ENCODE measurements around the gene UGCG.
"Not testable (repeated sequence)": the region's sequence is repeated elsewhere in the genome, so short reads cannot be mapped to it uniquely, and the experiment has no call there.

UGCG gene

GRCh38 chr9:111891910-111892499 is 4.6 kb upstream of the UGCG start:
- DNase-seq, result no peak

- no peak for DNase-seq
These were observed 457 bp downstream of the UGCG start for GRCh38 chr9:111896942-111897600.

GRCh38 chr9:111897601-111898137 is 1.1 kb downstream of the UGCG start:
- no peak for DNase-seq

DNA sequence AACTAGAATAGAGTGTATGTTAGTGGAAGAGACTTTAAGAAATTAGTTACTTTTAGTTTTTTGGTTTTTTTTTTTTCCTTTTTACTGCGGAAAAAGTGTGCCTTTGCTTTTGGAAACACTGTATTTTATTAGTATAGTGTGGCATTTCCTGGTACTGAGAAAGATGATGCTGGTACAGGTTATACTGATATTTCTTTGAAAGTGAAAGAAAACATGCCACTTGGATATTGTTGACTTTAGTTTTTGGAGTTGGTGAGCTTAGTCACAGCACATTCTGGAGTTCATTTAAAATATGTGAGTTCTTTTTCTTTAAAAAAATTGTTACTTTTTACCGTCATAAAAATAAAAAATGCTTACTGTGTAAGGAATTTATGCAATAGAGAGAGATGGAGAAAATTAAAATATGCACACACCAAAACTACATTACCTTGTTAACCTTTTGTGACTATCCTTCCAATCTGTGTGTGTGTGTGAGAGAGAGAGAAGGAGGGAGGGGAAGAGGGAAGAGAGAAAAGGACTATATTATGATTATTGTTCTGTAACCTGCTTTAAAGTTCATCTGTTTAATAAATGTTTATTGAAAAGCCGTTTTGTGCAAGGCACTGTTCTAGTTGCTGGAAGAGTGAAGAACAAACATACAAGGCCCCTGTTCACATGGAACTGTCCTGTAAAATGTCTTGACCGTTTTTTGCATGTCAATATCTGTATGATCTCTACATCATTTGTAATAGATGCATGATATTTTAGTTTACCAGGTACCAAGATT is 1.9 kb downstream of the UGCG start:
- DNase-seq, result no peak

DNA sequence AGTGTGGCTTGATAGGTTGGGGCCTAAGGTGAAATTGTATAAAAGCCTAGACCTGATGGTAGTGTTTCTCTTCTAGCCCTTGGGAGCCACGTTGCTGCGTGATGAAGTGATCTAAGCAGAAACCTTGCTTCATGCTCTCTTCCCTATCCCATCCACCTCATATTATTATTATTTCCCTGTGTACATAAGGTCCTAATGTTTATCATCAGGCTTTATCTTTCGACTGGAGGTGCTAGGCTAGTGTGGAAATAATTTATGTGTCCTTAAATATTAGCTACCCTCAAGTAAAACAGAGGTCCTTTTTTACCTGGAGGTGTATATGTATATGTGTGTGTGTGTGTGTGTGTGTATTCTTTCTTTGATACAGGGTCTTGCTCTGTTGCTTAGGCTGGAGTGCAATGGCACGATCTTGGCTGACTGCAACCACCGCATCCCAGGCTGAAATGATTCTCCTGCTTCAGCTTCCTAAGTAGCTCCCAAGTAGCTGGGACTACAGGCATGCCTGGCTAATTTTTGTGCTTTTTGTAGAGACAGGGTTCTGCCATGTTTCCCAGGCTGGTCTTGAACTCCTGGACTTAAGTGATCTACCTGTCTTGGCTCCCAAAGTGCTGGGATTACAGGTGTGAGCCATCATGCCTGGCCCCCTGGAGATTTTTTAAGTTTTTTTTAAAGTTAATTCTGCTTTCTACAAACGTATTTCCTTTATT is 3.7 kb downstream of the UGCG start:
- DNase-seq, result no peak

GRCh38 chr9:111900858-111901612 is 4.4 kb downstream of the UGCG start:
- no peak for DNase-seq

- no peak for DNase-seq
These were observed 6.0 kb downstream of the UGCG start for GRCh38 chr9:111902391-111903139.

- not testable (repeated sequence) for DNase-seq
These were observed 6.9 kb downstream of the UGCG start for GRCh38 chr9:111903535-111903934.

DNA sequence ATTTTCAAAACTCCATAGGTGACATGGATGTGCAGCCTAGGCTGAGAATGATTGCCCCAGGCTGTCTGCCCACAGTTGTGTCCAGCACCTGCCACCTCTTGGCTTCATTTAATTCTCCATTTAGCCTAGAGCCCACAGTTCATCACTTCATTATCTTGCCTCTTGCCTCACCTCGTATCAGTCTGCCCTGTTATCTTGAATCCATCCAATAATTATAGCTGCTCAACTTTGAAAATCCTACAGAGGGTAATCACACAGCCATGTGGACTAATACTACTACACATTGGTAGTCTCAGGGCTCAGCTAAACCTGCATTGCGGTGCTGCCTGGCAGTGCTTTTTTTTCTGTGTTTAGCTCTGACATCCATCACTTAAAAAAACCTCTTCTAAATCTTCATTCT is 7.4 kb downstream of the UGCG start:
- no peak for DNase-seq

DNA sequence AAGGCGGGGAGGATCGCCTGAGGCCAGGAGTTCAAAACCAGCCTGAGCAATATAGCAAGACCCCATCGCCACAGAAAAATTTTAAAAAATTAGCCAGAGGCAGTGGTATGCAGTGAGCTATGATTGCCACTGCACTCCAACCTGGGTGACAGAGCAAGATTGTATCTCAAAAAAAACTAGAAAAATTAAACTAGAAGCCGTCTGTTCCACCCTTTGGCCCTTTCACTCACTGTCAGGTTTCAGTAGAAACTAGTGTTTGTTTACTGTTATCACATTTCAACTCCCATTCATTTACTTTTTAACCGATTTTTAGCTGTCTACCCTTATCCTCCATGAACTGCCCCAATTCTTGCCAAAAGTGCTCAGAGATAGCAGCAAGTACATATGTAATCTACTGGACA is 8.3 kb downstream of the UGCG start:
- no peak for DNase-seq

GRCh38 chr9:111907147-111907546 is 10.5 kb downstream of the UGCG start:
- no peak for DNase-seq

DNA sequence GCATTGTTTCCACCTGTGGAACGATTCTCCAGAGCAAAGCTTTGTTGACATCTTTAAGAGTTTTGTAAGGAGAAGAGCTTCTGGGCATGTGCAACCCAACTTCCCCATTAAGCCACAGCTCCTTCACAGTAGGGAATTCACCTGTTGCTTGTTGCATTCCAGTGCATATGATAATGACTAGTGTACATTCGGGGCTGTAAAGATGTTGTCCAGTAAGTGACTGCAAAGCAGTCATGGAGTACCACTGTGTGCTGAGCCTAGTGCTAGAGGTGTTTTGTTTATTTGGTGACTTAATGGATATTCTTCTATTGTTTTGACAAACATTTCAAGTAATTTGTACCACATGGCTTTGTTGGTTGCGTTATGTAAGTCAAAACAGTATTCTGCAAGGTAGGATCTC is 12.8 kb downstream of the UGCG start:
- DNase-seq, result no peak

GRCh38 chr9:111910428-111910827 is 13.8 kb downstream of the UGCG start:
- DNase-seq, result no peak

DNA sequence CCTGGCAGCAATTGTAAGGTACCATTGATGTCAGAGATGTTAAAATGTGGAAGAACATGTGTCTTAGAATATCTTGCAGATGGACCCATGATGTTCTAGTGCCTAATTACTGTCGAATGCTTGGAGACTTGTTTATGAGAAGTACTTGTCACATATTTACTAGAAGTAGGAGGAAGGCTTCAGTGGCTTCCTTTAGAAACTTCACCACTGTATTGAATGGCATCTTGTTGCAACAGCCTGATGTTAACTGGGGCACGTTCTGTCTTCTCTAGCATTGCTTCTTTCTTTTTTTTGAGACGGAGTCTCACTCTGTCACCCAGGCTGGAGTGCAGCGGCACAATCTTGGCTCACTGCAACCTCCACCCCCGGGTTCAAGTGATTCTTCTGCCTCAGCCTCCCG is 16.5 kb downstream of the UGCG start:
- DNase-seq, result no peak

- DNase-seq, result peak in 1 of 2 experiments; percentile 7
These were observed 18.3 kb downstream of the UGCG start for GRCh38 chr9:111914749-111915424.

DNA sequence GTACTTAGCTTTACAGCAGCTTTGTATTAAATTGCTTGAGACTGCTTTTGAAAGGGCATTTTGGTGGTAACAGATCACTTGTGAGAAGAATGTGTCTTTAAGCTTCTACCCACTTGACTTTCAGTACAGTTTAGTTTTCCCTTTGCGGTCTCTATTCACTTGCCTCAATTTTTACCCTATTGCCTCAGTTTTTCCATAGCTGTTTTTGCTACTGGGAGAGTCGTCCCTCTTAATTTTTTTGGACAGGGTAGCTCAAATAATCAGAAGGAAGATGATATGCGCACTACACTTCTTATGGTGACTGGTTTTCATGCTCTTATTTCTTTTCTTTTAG is 18.8 kb downstream of the UGCG start:
- no peak for DNase-seq

DNA sequence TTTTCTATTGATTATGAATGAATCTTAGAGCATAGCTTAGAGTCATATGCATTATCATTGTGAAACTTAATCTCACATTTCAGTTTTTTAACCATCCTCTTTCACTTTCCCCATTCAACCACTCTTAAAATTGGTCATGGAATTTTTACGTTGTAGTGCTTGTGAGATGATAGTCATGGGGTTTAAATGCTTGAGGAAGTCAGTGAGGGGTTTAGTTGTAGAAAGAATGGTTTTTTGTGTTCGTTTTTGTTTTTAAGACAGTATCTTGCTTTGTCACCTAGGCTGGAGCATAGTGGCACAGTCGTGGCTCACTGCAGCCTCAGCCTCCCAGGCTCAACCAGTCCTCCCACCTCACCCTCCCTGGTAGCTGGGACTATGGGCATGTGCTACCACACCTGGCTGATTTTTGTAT is 19.6 kb downstream of the UGCG start:
- no peak for DNase-seq

- no peak for DNase-seq
These were observed 20.6 kb downstream of the UGCG start for GRCh38 chr9:111917201-111917600.

DNA sequence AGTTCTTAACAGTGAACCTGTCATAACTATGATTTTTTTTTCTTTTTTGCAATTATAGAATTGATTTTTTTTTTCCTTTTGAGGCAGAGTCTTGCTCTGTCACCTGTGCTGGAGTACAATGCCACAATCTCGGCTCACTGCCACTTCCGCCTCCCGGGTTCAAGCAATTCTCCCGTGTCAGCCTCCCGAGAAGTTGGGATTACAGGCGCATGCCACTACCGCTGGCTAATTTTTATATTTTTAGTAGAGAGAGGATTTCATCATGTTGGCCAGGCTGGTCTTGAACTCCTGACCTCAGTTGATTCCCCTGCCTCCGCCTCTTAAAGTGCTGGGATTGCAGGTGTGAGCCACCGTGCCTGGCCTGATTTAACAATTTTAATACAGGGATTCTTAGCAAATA is 21.4 kb downstream of the UGCG start:
- no peak for DNase-seq

DNA sequence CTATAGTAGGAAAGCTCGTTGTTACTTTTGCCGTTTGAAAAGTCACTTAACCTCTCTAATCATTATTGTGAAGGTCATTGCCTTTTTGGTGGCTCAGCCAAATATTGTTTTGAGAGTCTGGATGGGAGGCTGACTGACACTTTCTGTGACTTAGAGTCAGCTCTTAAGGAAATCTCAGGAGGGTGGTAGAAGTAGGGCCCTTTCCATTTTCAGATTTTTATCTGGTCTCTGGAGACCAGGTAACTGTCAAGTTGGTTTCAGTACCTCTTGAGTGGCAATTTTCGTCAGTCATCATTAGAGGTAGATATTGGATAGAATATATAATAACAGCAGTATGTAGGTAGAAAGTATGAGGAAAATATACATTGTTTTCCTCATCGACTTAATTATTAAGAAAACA is 23.3 kb downstream of the UGCG start:
- no peak for DNase-seq

DNA sequence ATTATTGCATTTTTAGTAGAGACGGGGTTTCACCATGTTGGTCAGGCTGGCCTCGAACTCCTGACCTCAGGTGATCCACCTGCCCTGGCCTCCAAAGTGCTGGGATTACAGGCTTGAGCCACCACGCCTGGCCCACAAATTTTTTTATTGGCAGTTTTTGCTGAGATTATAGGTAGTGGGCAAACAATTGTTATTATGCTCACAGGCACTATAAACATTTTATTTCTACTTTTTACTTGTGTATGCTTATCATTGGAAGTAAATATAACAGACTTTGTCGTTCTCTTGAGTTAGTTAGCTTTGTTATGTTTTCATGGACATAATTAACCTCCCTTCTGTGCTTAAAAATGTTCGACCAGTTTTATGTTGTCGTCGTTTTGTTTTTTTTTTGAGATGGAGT is 23.9 kb downstream of the UGCG start:
- DNase-seq, result no peak
